ENCODE results near the gene ZNF138.

DNA sequence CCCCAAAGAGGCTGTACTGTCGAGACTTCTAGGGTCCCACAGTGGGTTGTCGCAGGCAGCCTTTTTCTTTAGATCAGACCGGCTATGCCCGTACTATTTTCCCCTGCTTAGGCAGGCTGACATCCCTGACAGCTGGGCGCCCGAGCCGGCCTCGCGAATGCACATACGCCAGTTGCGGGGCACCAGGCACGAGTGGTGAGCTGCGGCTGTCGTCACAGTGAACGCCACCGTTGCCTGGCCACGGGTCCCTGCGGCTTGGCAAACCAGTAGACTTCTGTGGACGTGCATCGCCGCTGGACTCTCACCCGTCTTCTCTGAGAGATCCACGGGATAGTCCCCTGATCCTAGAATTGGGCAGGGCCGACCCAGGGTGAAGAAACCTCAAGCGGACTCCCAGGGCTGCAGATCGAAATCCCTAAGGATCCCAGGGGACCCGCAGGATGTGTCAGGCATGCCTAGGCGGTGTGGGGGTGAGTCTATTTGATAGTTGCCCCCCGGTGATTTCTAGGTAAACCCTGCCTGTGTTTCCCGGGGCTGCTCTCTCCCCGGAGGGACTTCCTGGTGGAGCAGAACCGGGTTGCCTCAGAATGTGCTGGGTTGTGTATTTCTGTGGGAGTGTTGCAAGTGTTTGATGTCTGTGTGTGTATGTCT is 75.8 kb downstream of the ZNF138 start:
- TF ChIP-seq, protein P1, sequence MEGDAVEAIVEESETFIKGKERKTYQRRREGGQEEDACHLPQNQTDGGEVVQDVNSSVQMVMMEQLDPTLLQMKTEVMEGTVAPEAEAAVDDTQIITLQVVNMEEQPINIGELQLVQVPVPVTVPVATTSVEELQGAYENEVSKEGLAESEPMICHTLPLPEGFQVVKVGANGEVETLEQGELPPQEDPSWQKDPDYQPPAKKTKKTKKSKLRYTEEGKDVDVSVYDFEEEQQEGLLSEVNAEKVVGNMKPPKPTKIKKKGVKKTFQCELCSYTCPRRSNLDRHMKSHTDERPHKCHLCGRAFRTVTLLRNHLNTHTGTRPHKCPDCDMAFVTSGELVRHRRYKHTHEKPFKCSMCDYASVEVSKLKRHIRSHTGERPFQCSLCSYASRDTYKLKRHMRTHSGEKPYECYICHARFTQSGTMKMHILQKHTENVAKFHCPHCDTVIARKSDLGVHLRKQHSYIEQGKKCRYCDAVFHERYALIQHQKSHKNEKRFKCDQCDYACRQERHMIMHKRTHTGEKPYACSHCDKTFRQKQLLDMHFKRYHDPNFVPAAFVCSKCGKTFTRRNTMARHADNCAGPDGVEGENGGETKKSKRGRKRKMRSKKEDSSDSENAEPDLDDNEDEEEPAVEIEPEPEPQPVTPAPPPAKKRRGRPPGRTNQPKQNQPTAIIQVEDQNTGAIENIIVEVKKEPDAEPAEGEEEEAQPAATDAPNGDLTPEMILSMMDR (conservative IDR thresholded peaks at IDR 0.05; ENCODE audit: low read depth in 2 of 2): no peak
- TF ChIP-seq JUNB (IDR thresholded peaks at IDR 0.05; ENCODE audit: unreplicated experiment): no peak
- TF ChIP-seq POLR2AphosphoS5 (IDR thresholded peaks at IDR 0.05; ENCODE audit: low read depth): no peak
- TF ChIP-seq NANOG (IDR thresholded peaks at IDR 0.05; ENCODE audit: borderline replicate concordance): no peak
- no peak for TF ChIP-seq CREB1 (CRISPR knock-in tag; IDR thresholded peaks at IDR 0.05; ENCODE audit: low read depth)
- no peak for TF ChIP-seq EZH2 (IDR thresholded peaks at IDR 0.05; ENCODE audit: low read depth, unreplicated experiment)
- no peak for TF ChIP-seq EZH2phosphoT487 (IDR thresholded peaks at IDR 0.05; ENCODE audit: unreplicated experiment)
- TF ChIP-seq REST (IDR thresholded peaks at IDR 0.05; ENCODE audit: unreplicated experiment): no peak
- no peak for TF ChIP-seq ZNF462 (CRISPR knock-in tag; IDR thresholded peaks at IDR 0.05)

Measured in GM23338 (cell line).